WTC11 (cell line): ENCODE measurements around the gene ZFHX3.

Experiments
- TCF7 ChIP-seq: sonication (generic); formaldehyde crosslinking; IDR thresholded peaks from 2 replicates; pipeline ENCODE4 v1.8.0; 2022; ENCODE audit warnings: mild to moderate bottlenecking, low read depth, missing genetic modification reagents, moderate library complexity
- TF ChIP-seq, protein P1 (sequence below): fragments of 200-600 bp; IDR thresholded peaks from 2 replicates; pipeline ENCODE4 v1.8.0; 2022; ENCODE audit warnings: antibody characterized with exemption
- TF ChIP-seq, protein P2 (sequence below): sonication (generic); formaldehyde crosslinking; IDR thresholded peaks from 2 replicates; pipeline ENCODE4 v1.8.0; 2022; ENCODE audit warnings: mild to moderate bottlenecking, missing genetic modification reagents
- TF ChIP-seq, protein P3 (sequence below): sonication (generic); formaldehyde crosslinking; IDR thresholded peaks from 2 replicates; pipeline ENCODE4 v1.8.1; 2023; ENCODE audit warnings: mild to moderate bottlenecking, missing genetic modification reagents, moderate library complexity
- TF ChIP-seq, protein P4 (sequence below): sonication (generic); formaldehyde crosslinking; IDR thresholded peaks from 2 replicates; pipeline ENCODE4 v1.8.0; 2023; ENCODE audit warnings: missing genetic modification reagents, mild to moderate bottlenecking, borderline replicate concordance
- TF ChIP-seq, protein P5 (sequence below): sonication (generic); formaldehyde crosslinking; IDR thresholded peaks from 2 replicates; pipeline ENCODE4 v1.8.0; 2022; ENCODE audit warnings: missing genetic modification reagents

DNA sequence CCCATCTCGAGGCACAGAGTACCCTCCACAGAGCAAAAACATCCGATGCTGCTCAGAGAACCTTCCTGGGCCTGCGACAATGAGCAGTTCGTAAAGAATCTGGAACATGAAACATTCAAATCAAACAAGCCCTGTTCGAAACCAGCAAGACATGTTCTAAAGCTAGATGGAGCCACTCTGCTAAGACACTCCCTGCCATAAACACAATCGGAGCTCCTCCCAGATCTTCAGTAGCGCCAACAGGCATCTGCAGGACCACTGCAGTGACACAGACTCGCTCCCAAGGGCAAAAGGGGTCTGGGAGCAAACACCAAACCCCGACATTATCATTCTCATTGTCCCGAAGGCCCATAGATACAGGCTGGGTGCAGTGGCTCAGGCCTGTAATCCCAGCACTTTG, 108.7 kb downstream of the ZFHX3 start:
- TF ChIP-seq, protein P1, sequence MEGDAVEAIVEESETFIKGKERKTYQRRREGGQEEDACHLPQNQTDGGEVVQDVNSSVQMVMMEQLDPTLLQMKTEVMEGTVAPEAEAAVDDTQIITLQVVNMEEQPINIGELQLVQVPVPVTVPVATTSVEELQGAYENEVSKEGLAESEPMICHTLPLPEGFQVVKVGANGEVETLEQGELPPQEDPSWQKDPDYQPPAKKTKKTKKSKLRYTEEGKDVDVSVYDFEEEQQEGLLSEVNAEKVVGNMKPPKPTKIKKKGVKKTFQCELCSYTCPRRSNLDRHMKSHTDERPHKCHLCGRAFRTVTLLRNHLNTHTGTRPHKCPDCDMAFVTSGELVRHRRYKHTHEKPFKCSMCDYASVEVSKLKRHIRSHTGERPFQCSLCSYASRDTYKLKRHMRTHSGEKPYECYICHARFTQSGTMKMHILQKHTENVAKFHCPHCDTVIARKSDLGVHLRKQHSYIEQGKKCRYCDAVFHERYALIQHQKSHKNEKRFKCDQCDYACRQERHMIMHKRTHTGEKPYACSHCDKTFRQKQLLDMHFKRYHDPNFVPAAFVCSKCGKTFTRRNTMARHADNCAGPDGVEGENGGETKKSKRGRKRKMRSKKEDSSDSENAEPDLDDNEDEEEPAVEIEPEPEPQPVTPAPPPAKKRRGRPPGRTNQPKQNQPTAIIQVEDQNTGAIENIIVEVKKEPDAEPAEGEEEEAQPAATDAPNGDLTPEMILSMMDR = no peak
- no peak for TF ChIP-seq TCF7 (CRISPR knock-in tag)
- TF ChIP-seq, protein P2, sequence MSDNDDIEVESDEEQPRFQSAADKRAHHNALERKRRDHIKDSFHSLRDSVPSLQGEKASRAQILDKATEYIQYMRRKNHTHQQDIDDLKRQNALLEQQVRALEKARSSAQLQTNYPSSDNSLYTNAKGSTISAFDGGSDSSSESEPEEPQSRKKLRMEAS (CRISPR knock-in tag) = no peak
- TF ChIP-seq, protein P3, sequence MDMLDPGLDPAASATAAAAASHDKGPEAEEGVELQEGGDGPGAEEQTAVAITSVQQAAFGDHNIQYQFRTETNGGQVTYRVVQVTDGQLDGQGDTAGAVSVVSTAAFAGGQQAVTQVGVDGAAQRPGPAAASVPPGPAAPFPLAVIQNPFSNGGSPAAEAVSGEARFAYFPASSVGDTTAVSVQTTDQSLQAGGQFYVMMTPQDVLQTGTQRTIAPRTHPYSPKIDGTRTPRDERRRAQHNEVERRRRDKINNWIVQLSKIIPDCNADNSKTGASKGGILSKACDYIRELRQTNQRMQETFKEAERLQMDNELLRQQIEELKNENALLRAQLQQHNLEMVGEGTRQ = no peak
- TF ChIP-seq, protein P4, sequence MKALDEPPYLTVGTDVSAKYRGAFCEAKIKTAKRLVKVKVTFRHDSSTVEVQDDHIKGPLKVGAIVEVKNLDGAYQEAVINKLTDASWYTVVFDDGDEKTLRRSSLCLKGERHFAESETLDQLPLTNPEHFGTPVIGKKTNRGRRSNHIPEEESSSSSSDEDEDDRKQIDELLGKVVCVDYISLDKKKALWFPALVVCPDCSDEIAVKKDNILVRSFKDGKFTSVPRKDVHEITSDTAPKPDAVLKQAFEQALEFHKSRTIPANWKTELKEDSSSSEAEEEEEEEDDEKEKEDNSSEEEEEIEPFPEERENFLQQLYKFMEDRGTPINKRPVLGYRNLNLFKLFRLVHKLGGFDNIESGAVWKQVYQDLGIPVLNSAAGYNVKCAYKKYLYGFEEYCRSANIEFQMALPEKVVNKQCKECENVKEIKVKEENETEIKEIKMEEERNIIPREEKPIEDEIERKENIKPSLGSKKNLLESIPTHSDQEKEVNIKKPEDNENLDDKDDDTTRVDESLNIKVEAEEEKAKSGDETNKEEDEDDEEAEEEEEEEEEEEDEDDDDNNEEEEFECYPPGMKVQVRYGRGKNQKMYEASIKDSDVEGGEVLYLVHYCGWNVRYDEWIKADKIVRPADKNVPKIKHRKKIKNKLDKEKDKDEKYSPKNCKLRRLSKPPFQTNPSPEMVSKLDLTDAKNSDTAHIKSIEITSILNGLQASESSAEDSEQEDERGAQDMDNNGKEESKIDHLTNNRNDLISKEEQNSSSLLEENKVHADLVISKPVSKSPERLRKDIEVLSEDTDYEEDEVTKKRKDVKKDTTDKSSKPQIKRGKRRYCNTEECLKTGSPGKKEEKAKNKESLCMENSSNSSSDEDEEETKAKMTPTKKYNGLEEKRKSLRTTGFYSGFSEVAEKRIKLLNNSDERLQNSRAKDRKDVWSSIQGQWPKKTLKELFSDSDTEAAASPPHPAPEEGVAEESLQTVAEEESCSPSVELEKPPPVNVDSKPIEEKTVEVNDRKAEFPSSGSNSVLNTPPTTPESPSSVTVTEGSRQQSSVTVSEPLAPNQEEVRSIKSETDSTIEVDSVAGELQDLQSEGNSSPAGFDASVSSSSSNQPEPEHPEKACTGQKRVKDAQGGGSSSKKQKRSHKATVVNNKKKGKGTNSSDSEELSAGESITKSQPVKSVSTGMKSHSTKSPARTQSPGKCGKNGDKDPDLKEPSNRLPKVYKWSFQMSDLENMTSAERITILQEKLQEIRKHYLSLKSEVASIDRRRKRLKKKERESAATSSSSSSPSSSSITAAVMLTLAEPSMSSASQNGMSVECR (CRISPR knock-in tag) = no peak
- TF ChIP-seq, protein P5, sequence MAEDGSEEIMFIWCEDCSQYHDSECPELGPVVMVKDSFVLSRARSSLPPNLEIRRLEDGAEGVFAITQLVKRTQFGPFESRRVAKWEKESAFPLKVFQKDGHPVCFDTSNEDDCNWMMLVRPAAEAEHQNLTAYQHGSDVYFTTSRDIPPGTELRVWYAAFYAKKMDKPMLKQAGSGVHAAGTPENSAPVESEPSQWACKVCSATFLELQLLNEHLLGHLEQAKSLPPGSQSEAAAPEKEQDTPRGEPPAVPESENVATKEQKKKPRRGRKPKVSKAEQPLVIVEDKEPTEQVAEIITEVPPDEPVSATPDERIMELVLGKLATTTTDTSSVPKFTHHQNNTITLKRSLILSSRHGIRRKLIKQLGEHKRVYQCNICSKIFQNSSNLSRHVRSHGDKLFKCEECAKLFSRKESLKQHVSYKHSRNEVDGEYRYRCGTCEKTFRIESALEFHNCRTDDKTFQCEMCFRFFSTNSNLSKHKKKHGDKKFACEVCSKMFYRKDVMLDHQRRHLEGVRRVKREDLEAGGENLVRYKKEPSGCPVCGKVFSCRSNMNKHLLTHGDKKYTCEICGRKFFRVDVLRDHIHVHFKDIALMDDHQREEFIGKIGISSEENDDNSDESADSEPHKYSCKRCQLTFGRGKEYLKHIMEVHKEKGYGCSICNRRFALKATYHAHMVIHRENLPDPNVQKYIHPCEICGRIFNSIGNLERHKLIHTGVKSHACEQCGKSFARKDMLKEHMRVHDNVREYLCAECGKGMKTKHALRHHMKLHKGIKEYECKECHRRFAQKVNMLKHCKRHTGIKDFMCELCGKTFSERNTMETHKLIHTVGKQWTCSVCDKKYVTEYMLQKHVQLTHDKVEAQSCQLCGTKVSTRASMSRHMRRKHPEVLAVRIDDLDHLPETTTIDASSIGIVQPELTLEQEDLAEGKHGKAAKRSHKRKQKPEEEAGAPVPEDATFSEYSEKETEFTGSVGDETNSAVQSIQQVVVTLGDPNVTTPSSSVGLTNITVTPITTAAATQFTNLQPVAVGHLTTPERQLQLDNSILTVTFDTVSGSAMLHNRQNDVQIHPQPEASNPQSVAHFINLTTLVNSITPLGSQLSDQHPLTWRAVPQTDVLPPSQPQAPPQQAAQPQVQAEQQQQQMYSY (CRISPR knock-in tag) = no peak
